Lower leg skin (tissue), 4 donors: Measurements from ENCODE around the gene PIP4K2A. TPM values are rescaled to one million over a fixed set of nuclear protein-coding genes. Genes with fewer than 3 reads are reported as not detected.

ENCODE experiments used
- DNase-seq, 2 donors: peaks; one replicate each; pipeline ENCODE4 v3.0.0-alpha.2; 2019; ENCODE audit warnings: low spot score in 2 of 2
- H3K4me3 ChIP-seq: fragments of 200-600 bp; sonication (generic); 2 replicates; pipeline ENCODE4 v1.5.1; 2017; ENCODE audit warnings: mild to moderate bottlenecking, low read depth; ENCODE audit not compliant: poor library complexity, severe bottlenecking
- POLR2A ChIP-seq, 2 donors: fragments of 450-650 bp; IDR thresholded peaks; one replicate each; pipeline ENCODE4 v1.6.1; 2016 to 2017; ENCODE audit warnings: antibody characterized with exemption in 2 of 2, mild to moderate bottlenecking in 1 of 2, moderate library complexity in 1 of 2
- WGBS, 2 donors: methylation state at CpG; one replicate each; pipeline ENCODE4 v1.1.5; 2018; 5-methylcytosine and 5-hydroxymethylcytosine counted together
- intact Hi-C: fragments of 100-400 bp; cut with DNase I; formaldehyde crosslinking; loops from one replicate; pipeline ENCODE4 v1.15.0; 2023; ENCODE audit warnings: low total_unique reads
- total RNA-seq, 4 donors: library from RNA; depleted of rRNA; stranded (reverse); fragments of >200 nt; gene quantifications; one replicate each; pipeline ENCODE4 v1.1.0, GENCODE V29; 2016
- TF ChIP-seq, protein P1 (sequence below), 3 donors: fragments of 450-650 bp; IDR thresholded peaks; one replicate each; pipeline ENCODE4 v1.5.1; 2016; ENCODE audit warnings: antibody characterized with exemption in 3 of 3, mild to moderate bottlenecking in 3 of 3, moderate library complexity in 2 of 3

Gene PIP4K2A
- total RNA-seq, result 10 to 100 TPM in 1 of 4 donors, 1 to 10 TPM in 3; 2.3 to 12.4 (median 6.6) TPM

- peak within 1 kb of the TSS; percentile 95 for H3K4me3 ChIP-seq
- DNase-seq, result peak; percentile 42 to 93
- 11 to 17% methylated on average over 27 to 44 of the region's 83 CpGs for WGBS, 2 donors
- intact Hi-C loops, result no loop called here
- TF ChIP-seq POLR2A (IDR thresholded peaks at IDR 0.05), result no peak
- TF ChIP-seq, protein P1, sequence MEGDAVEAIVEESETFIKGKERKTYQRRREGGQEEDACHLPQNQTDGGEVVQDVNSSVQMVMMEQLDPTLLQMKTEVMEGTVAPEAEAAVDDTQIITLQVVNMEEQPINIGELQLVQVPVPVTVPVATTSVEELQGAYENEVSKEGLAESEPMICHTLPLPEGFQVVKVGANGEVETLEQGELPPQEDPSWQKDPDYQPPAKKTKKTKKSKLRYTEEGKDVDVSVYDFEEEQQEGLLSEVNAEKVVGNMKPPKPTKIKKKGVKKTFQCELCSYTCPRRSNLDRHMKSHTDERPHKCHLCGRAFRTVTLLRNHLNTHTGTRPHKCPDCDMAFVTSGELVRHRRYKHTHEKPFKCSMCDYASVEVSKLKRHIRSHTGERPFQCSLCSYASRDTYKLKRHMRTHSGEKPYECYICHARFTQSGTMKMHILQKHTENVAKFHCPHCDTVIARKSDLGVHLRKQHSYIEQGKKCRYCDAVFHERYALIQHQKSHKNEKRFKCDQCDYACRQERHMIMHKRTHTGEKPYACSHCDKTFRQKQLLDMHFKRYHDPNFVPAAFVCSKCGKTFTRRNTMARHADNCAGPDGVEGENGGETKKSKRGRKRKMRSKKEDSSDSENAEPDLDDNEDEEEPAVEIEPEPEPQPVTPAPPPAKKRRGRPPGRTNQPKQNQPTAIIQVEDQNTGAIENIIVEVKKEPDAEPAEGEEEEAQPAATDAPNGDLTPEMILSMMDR (IDR thresholded peaks at IDR 0.05), result no peak
Observed at GRCh38 chr10:22714479-22715289, at the start of gene PIP4K2A. PIP4K2A (minus strand) TSS chr10:22714578; CDS start chr10:22714326, 252 bp downstream.

- intact Hi-C loops, result no loop called here
- WGBS, 2 donors, result 77 to 91% methylated on average over 1 of the region's 1 CpG
- DNase-seq, result no peak
- TF ChIP-seq POLR2A (IDR thresholded peaks at IDR 0.05), result no peak
- TF ChIP-seq, protein P1 (IDR thresholded peaks at IDR 0.05), result no peak
- H3K4me3 ChIP-seq, result no peak overlapping the region
Observed at GRCh38 chr10:22761569-22762220, 47.3 kb upstream of the PIP4K2A start.

- intact Hi-C loops, result no loop called here
- no peak for TF ChIP-seq POLR2A (IDR thresholded peaks at IDR 0.05)
- TF ChIP-seq, protein P1 (IDR thresholded peaks at IDR 0.05), result no peak
- DNase-seq, result no peak
- no peak overlapping the region for H3K4me3 ChIP-seq
Observed at GRCh38 chr10:22760025-22760424, 45.6 kb upstream of the PIP4K2A start.

- no peak for DNase-seq
- no peak overlapping the region for H3K4me3 ChIP-seq
- WGBS, 2 donors, result 92 to 93% methylated on average over 6 of the region's 6 CpGs
- TF ChIP-seq, protein P1 (IDR thresholded peaks at IDR 0.05), result no peak
- TF ChIP-seq POLR2A (IDR thresholded peaks at IDR 0.05), result no peak
- intact Hi-C loops, result no loop called here
Observed at GRCh38 chr10:22758867-22759266, 44.5 kb upstream of the PIP4K2A start.

- no peak overlapping the region for H3K4me3 ChIP-seq
- intact Hi-C loops, result no loop called here
- no peak for DNase-seq
- 85 to 87% methylated on average over 4 of the region's 4 CpGs for WGBS, 2 donors
- no peak for TF ChIP-seq POLR2A (IDR thresholded peaks at IDR 0.05)
- TF ChIP-seq, protein P1 (IDR thresholded peaks at IDR 0.05), result no peak
Observed at GRCh38 chr10:22754296-22754695, 39.9 kb upstream of the PIP4K2A start.
